GM08714 (cell line): ENCODE measurements around the gene HOXB7.
A peak's percentile ranks its signal among the peaks of the same experiment; 100 is the strongest.

Experiments
- H3K4me3 ChIP-seq: fragments of 200-500 bp; sonication (Bioruptor generic); 2 replicates; pipeline ENCODE4 v1.5.1; 2014; ENCODE audit warnings: mild to moderate bottlenecking, low read length, inconsistent platforms
- ZNF274 ChIP-seq: IDR thresholded peaks from 2 replicates; pipeline ENCODE4 v1.6.1; 2012; ENCODE audit warnings: mild to moderate bottlenecking, low read depth, low read length

The HOXB7 gene

GRCh38 chr17:48601207-48601538 is 9.6 kb downstream of the HOXB7 start:
- TF ChIP-seq ZNF274, result no peak
- H3K4me3 ChIP-seq, result no peak overlapping the region

GRCh38 chr17:48600244-48601098 is 10.3 kb downstream of the HOXB7 start:
- TF ChIP-seq ZNF274, result no peak
- no peak overlapping the region for H3K4me3 ChIP-seq

- H3K4me3 ChIP-seq, result no peak overlapping the region
- TF ChIP-seq ZNF274, result no peak
Measured at GRCh38 chr17:48599354-48599753, 11.5 kb downstream of the HOXB7 start.

GRCh38 chr17:48598736-48599135 is 12.1 kb downstream of the HOXB7 start:
- TF ChIP-seq ZNF274, result no peak
- H3K4me3 ChIP-seq, result no peak overlapping the region

GRCh38 chr17:48597778-48598631 is 12.8 kb downstream of the HOXB7 start:
- peak overlapping the region; percentile 56; the same call in 1 of the 2 replicates for H3K4me3 ChIP-seq
- TF ChIP-seq ZNF274, result no peak

- peak overlapping the region; percentile 56; the same call in 1 of the 2 replicates for H3K4me3 ChIP-seq
- no peak for TF ChIP-seq ZNF274
Measured at GRCh38 chr17:48597528-48597777, 13.4 kb downstream of the HOXB7 start.

- H3K4me3 ChIP-seq, result peak overlapping the region; percentile 56; the same call in 1 of the 2 replicates
- no peak for TF ChIP-seq ZNF274
Measured at GRCh38 chr17:48596735-48597527, 13.9 kb downstream of the HOXB7 start.

GRCh38 chr17:48596000-48596734 is 14.7 kb downstream of the HOXB7 start:
- H3K4me3 ChIP-seq, result no peak overlapping the region; the same call in 1 of the 2 replicates
- TF ChIP-seq ZNF274, result no peak

GRCh38 chr17:48595278-48595999 is 15.4 kb downstream of the HOXB7 start:
- TF ChIP-seq ZNF274, result no peak
- no peak overlapping the region for H3K4me3 ChIP-seq

- TF ChIP-seq ZNF274, result no peak
- no peak overlapping the region for H3K4me3 ChIP-seq
Measured at GRCh38 chr17:48594538-48595277, 16.1 kb downstream of the HOXB7 start.

GRCh38 chr17:48593840-48594537 is 16.8 kb downstream of the HOXB7 start:
- H3K4me3 ChIP-seq, result no peak overlapping the region; the same call in 1 of the 2 replicates

More at GRCh38 chr17:48593840-48594537, 16.8 kb downstream of the HOXB7 start:
- no peak for TF ChIP-seq ZNF274
